ENCODE data around the gene ZNF316. TPM values are rescaled to one million over a fixed set of nuclear protein-coding genes. Genes with fewer than 3 reads are reported as not detected.

ZNF316 gene
- total RNA-seq, 1 donor from 2014 or later, result 12.6 TPM

GRCh38 chr7:6641305-6642035, 4.4 kb downstream of the ZNF316 start:
- no peak overlapping the region for H3K4me3 ChIP-seq (ENCODE audit: low read depth, low read length)
- no peak for DNase-seq (ENCODE audit: low read depth)
- TF ChIP-seq, protein P1, sequence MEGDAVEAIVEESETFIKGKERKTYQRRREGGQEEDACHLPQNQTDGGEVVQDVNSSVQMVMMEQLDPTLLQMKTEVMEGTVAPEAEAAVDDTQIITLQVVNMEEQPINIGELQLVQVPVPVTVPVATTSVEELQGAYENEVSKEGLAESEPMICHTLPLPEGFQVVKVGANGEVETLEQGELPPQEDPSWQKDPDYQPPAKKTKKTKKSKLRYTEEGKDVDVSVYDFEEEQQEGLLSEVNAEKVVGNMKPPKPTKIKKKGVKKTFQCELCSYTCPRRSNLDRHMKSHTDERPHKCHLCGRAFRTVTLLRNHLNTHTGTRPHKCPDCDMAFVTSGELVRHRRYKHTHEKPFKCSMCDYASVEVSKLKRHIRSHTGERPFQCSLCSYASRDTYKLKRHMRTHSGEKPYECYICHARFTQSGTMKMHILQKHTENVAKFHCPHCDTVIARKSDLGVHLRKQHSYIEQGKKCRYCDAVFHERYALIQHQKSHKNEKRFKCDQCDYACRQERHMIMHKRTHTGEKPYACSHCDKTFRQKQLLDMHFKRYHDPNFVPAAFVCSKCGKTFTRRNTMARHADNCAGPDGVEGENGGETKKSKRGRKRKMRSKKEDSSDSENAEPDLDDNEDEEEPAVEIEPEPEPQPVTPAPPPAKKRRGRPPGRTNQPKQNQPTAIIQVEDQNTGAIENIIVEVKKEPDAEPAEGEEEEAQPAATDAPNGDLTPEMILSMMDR (conservative IDR thresholded peaks at IDR 0.05; ENCODE audit: low read depth, low read length), result no peak

- TF ChIP-seq, protein P1 (conservative IDR thresholded peaks at IDR 0.05; ENCODE audit: low read depth, low read length), result no peak
- H3K4me3 ChIP-seq (ENCODE audit: low read depth, low read length), result no peak overlapping the region
- no peak for DNase-seq (ENCODE audit: low read depth)
Measured at GRCh38 chr7:6642239-6642839, 5.2 kb downstream of the ZNF316 start.

- TF ChIP-seq, protein P1 (conservative IDR thresholded peaks at IDR 0.05; ENCODE audit: low read depth, low read length), result no peak
- no peak overlapping the region for H3K4me3 ChIP-seq (ENCODE audit: low read depth, low read length)
- DNase-seq (ENCODE audit: low read depth), result no peak
Measured at GRCh38 chr7:6642861-6643640, 5.9 kb downstream of the ZNF316 start.

GRCh38 chr7:6643915-6644625, 7.0 kb downstream of the ZNF316 start:
- H3K4me3 ChIP-seq (ENCODE audit: low read depth, low read length), result no peak overlapping the region
- no peak for DNase-seq (ENCODE audit: low read depth)
- TF ChIP-seq, protein P1 (conservative IDR thresholded peaks at IDR 0.05; ENCODE audit: low read depth, low read length), result no peak

DNA sequence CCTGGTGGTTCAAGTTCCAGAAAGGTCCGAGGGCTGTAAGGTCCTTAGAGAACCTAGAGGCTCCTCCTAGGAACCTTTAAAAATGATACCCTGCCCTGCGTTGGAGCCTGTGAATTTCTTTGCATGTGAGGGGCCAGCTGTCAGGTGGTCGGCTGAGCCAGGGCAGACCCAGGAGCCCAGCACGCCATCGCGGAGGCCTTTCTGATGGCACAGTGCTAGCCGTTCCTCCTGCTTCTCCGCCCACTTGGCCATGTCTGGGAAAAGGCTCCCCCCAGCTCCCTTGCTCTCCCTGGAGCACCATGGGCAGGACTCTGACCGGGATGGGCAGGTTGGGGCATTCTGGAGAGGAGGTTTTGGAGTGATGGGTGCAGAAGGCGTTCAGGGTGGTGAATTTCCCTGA, 7.6 kb downstream of the ZNF316 start:
- no peak for DNase-seq (ENCODE audit: low read depth)
- H3K4me3 ChIP-seq (ENCODE audit: low read depth, low read length), result no peak overlapping the region
- TF ChIP-seq, protein P1 (conservative IDR thresholded peaks at IDR 0.05; ENCODE audit: low read depth, low read length), result no peak

DNA sequence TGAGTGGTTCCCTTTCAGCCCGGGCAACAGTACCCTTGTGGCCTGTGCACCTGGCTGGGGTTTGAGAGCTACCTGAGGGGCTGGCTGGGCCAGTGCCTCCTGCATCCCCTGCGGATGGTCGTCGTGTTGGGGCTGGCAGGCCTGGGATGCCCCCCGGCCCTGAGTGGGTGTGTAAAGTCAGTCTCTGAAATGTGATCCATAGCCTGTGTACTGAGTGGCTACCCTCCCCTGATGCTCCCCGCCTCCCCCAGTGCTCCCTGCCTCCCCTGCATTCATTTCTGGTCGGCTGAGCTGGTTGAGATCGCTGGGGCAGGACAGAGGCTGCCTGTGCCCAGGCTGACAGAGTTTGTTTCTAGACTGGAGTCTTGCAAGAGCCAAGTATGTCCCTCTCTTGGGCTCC, 9.3 kb downstream of the ZNF316 start:
- DNase-seq (ENCODE audit: low read depth), result no peak
- TF ChIP-seq, protein P1 (conservative IDR thresholded peaks at IDR 0.05; ENCODE audit: low read depth, low read length), result no peak
- no peak overlapping the region for H3K4me3 ChIP-seq (ENCODE audit: low read depth, low read length)
